ENCODE measurements around the gene CP. TPM values are rescaled to one million over a fixed set of nuclear protein-coding genes. Genes with fewer than 3 reads are reported as not detected.

CP gene
- total and polyA plus RNA-seq, 2 donors (not counting 1 experiment from before 2014, with no cell fraction given), result not detected

GRCh38 chr3:149258714-149259113 lies 37.1 kb upstream of the CP start:
- WGBS (ENCODE audit: insufficient coverage), result 88% methylated on average over 3 of the region's 4 CpGs
- intact Hi-C loops (cut with micrococcal nuclease), result no loop called here
- H3K27ac Mint-ChIP-seq, result no peak overlapping the region
- Histone ChIP-seq H3K9ac (ENCODE audit: low read length) (no peak overlapping the region), H3K27me3 (replicated peaks in 1 of 4; ENCODE audit: control extremely low read depth in 1 of 4, control insufficient read depth in 3 of 4, insufficient read depth in 4 of 4, low read length in 3 of 4) (no peaks in the 10 kb centered on the region), H3K9me3 (ENCODE audit: control extremely low read depth in 1 of 3, control insufficient read depth in 2 of 3, insufficient read depth in 1 of 3, low read length in 2 of 3) (no peaks in the 10 kb centered on the region), H3K27ac (ENCODE audit: low read length in 2 of 2) (no peak overlapping the region), H2AFZ (ENCODE audit: insufficient read depth, low read depth, low read length, poor library complexity, severe bottlenecking) (no peak overlapping the region), H4K20me1 (ENCODE audit: control insufficient read depth, insufficient read depth, low read length, poor library complexity, severe bottlenecking) (no peaks in the 10 kb centered on the region), H3K4me2 (replicated peaks; ENCODE audit: low read depth, low read length, poor library complexity, severe bottlenecking) (no peak overlapping the region), H3K36me3 (replicated peaks in 1 of 2; ENCODE audit: control extremely low read depth in 1 of 2, control insufficient read depth in 1 of 2, extremely low read depth in 1 of 2, insufficient read depth in 2 of 2, low read length in 1 of 2) (no peaks in the 10 kb centered on the region), H3K79me2 (ENCODE audit: control insufficient read depth, insufficient read depth, low read length) (no peaks in the 10 kb centered on the region), H3K4me1 (ENCODE audit: control insufficient read depth in 2 of 2, insufficient read depth in 2 of 2, low read length in 2 of 2) (peaks cover 3% of the 10 kb centered on the region in 2 donors), H3K4me3 (ENCODE audit: control extremely low read depth in 1 of 5, extremely low read depth in 1 of 5, insufficient read depth in 1 of 5, low read depth in 2 of 5, low read length in 4 of 5) (no peak overlapping the region)
- POLR2A ChIA-PET, result no interaction called here
- H3K27me3 Mint-ChIP-seq, result no peaks in the 10 kb centered on the region
- CTCF ChIA-PET, result interaction anchor here (1.1 to 1.7 kb wide), 2 partner anchors 10 to 139 kb away, joined by 3 to 5 read pairs; no protein-coding TSS in a partner anchor
- H3K9me3 Mint-ChIP-seq (ENCODE audit: insufficient read depth), result no peaks in the 10 kb centered on the region
- peaks cover 11% of the 10 kb centered on the region for H3K4me1 Mint-ChIP-seq
- ATAC-seq (ENCODE audit: low read depth), result no peak
- no peak for DNase-seq
- no peak for TF ChIP-seq CTCF (IDR thresholded peaks at IDR 0.05)
- TF ChIP-seq EZH2 (IDR thresholded peaks at IDR 0.05; ENCODE audit: borderline replicate concordance, insufficient read depth, low read depth, low read length, poor library complexity, severe bottlenecking), result no peak
- no peak overlapping the region for H3K4me3 Mint-ChIP-seq

GRCh38 chr3:149258298-149258697 lies 36.7 kb upstream of the CP start:
- no peaks in the 10 kb centered on the region for H3K27me3 ChIP-seq (replicated peaks in 1 of 4; ENCODE audit: control extremely low read depth in 1 of 4, control insufficient read depth in 3 of 4, insufficient read depth in 4 of 4, low read length in 3 of 4)
- no peak overlapping the region for H3K4me3 Mint-ChIP-seq
- WGBS (ENCODE audit: insufficient coverage), result 56% methylated on average over 1 of the region's 3 CpGs
- no peaks in the 10 kb centered on the region for H3K79me2 ChIP-seq (ENCODE audit: control insufficient read depth, insufficient read depth, low read length)
- H3K9ac ChIP-seq (ENCODE audit: low read length), result no peak overlapping the region
- H3K4me1 Mint-ChIP-seq, result peaks cover 7% of the 10 kb centered on the region
- H3K27ac ChIP-seq (ENCODE audit: low read length in 2 of 2), result no peak overlapping the region
- H2AFZ ChIP-seq (ENCODE audit: insufficient read depth, low read depth, low read length, poor library complexity, severe bottlenecking), result no peak overlapping the region
- H3K27ac Mint-ChIP-seq, result no peak overlapping the region
- intact Hi-C loops (cut with micrococcal nuclease), result no loop called here
- H3K4me1 ChIP-seq (ENCODE audit: control insufficient read depth in 2 of 2, insufficient read depth in 2 of 2, low read length in 2 of 2), result no peaks in the 10 kb centered on the region
- H3K36me3 ChIP-seq (replicated peaks in 1 of 2; ENCODE audit: control extremely low read depth in 1 of 2, control insufficient read depth in 1 of 2, extremely low read depth in 1 of 2, insufficient read depth in 2 of 2, low read length in 1 of 2), result no peaks in the 10 kb centered on the region
- DNase-seq (no peak), ATAC-seq (ENCODE audit: low read depth) (no peak)
- H3K4me3 ChIP-seq (ENCODE audit: control extremely low read depth in 1 of 5, extremely low read depth in 1 of 5, insufficient read depth in 1 of 5, low read depth in 2 of 5, low read length in 4 of 5), result no peak overlapping the region
- H3K4me2 ChIP-seq (replicated peaks; ENCODE audit: low read depth, low read length, poor library complexity, severe bottlenecking), result no peak overlapping the region
- H3K9me3 ChIP-seq (ENCODE audit: control extremely low read depth in 1 of 3, control insufficient read depth in 2 of 3, insufficient read depth in 1 of 3, low read length in 2 of 3), result no peaks in the 10 kb centered on the region
- H3K27me3 Mint-ChIP-seq, result no peaks in the 10 kb centered on the region
- TF ChIP-seq CTCF (IDR thresholded peaks at IDR 0.05) (no peak), EZH2 (IDR thresholded peaks at IDR 0.05; ENCODE audit: borderline replicate concordance, insufficient read depth, low read depth, low read length, poor library complexity, severe bottlenecking) (no peak)
- no peaks in the 10 kb centered on the region for H4K20me1 ChIP-seq (ENCODE audit: control insufficient read depth, insufficient read depth, low read length, poor library complexity, severe bottlenecking)
- no peaks in the 10 kb centered on the region for H3K9me3 Mint-ChIP-seq (ENCODE audit: insufficient read depth)
- ChIA-PET POLR2A (no interaction called here), CTCF (interaction anchor here (0.8 to 1.7 kb wide), 3 partner anchors 10 to 138 kb away, joined by 3 to 5 read pairs (median 4); no protein-coding TSS in a partner anchor)

Measured in B cell (primary cell).